ENCODE measurements around the gene FUT2. TPM values are rescaled to one million over a fixed set of nuclear protein-coding genes. Genes with fewer than 3 reads are reported as not detected.
A peak's percentile ranks its signal among the peaks of the same experiment; 100 is the strongest.

Gene FUT2
- total RNA-seq, 1 experiment from 2014 or later, result 12.5 TPM

DNA sequence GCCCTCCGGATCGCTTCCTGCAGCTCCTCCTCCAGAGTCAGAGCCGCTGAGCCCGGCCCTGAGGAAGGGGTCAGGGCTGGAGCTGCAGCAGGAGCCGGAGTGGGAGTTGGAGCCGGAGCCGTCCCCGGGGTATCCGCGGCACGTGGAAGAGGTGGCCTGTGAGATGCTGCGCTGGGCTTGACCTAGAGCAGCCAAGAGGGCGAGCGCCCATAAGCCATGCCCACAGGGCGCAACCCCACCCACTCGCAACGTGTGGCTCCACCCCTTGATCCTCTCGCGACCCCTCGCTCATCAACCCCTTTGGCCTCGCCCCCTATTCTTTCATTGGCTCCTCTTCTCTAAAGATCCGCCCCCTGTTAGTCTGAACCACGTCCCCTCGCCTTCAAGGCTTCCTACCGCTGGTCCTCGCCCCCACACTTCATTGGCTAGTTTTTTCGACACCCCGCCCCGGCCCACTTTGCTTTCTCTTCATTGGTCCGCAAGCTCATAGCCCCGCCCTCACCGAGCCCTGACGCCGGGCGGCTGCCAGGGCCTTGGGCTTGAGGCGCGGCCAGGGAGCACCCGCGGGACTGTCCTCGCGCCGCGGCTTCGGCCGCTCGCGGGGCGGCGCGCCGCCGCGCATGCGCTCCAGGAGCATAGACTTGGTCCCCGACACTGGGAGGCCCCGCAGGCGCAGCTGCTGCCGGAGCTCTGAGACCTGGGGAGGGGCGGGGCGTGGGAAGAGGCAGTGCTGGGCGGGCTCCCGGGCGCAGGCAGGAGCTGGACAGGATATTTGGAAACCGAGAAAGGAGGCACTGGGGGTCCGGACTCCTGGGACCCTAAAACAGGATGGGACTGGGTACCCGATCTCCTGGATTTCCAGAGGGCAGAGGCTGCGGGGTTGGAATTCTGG is 18.3 kb downstream of the FUT2 start:
- ChIA-PET POLR2A (interaction anchor here (0.6 to 3.4 kb wide), 6 partner anchors 11 to 68 kb away, joined by 3 to 18 read pairs (median 4); partner anchors contain the start of genes CA11 and FUT2), CTCF (interaction anchor here (2.3 kb wide), 1 partner anchor 25 kb away, joined by 7 read pairs; no protein-coding TSS in a partner anchor), RAD21 (ENCODE audit: low non-redundant PET in 1 of 2, low total read pairs in 2 of 2, uncharacterized antibody in 2 of 2, unreplicated experiment in 2 of 2) (no interaction called here)
- H4K20me1 ChIP-seq (ENCODE audit: insufficient read depth), result no peaks in the 10 kb centered on the region
- H3K4me2 ChIP-seq (ENCODE audit: low read length), result peak overlapping the region; percentile 94
- no peaks in the 10 kb centered on the region for H3K79me2 ChIP-seq (ENCODE audit: insufficient read depth, low read length)
- no peaks in the 10 kb centered on the region for H3K36me3 ChIP-seq (ENCODE audit: control insufficient read depth in 1 of 2, insufficient read depth in 2 of 2, low read length in 2 of 2)
- H3K9ac ChIP-seq (ENCODE audit: low read length), result peak overlapping the region; percentile 79
- peaks cover 12 to 35% of the 10 kb centered on the region in 2 experiments for H3K4me1 ChIP-seq (ENCODE audit: control insufficient read depth in 1 of 2, insufficient read depth in 2 of 2, low read length in 2 of 2)
- H3K4me3 ChIP-seq (replicated peaks in 1 of 2; ENCODE audit: low read depth in 1 of 2, low read length in 2 of 2), result peak overlapping the region; percentile 88 to 92
- H2AFZ ChIP-seq (ENCODE audit: low read depth, low read length, poor library complexity, severe bottlenecking), result peak overlapping the region; percentile 27
- H3K27me3 ChIP-seq (ENCODE audit: insufficient read depth, low read length), result no peaks in the 10 kb centered on the region
- H3K9me2 ChIP-seq (ENCODE audit: insufficient read depth), result no peaks in the 10 kb centered on the region
- peak; percentile 90 for ATAC-seq
- TF ChIP-seq SP1 (IDR thresholded peaks at IDR 0.05; ENCODE audit: low read depth), result peak; percentile 91
- peak; percentile 64 for TF ChIP-seq POLR2A (IDR thresholded peaks at IDR 0.05; ENCODE audit: borderline replicate concordance, extremely low read depth, insufficient read depth, insufficient read length)
- no peak for TF ChIP-seq ZNF274 (IDR thresholded peaks at IDR 0.05; ENCODE audit: low read depth, low read length)
- TF ChIP-seq POLR2AphosphoS5 (IDR thresholded peaks at IDR 0.05; ENCODE audit: low read depth, low read length), result peak; percentile 75
- peak; percentile 50 for TF ChIP-seq TCF7L2 (IDR thresholded peaks at IDR 0.05; ENCODE audit: borderline replicate concordance, extremely low read depth, insufficient read depth, insufficient read length)
- intact Hi-C loops (cut with micrococcal nuclease), result loop anchor here (1.0 to 5.0 kb wide), 2 partner anchors 33 to 40 kb away; partner anchors contain the start of gene IZUMO1
- no peaks in the 10 kb centered on the region for H3K9me3 ChIP-seq (ENCODE audit: control insufficient read depth in 1 of 2, insufficient read depth in 1 of 2, low read depth in 1 of 2, low read length in 2 of 2)
- BruUV-seq (replicated peaks), result no TSS peak
- H3K27ac ChIP-seq (ENCODE audit: low read depth, low read length), result peak overlapping the region; percentile 77
- peak; percentile 99 for DNase-seq (ENCODE audit: low read depth, low spot score)

All from HCT116 (cell line).